HUDEP-2 (cell line): ENCODE results near the gene TP53RK.
"Not testable (repeated sequence)": the region's sequence is repeated elsewhere in the genome, so short reads cannot be mapped to it uniquely, and the experiment has no call there.

ENCODE experiments used
- DNase-seq, 76 experiments: peaks; one replicate each; lab custom pipeline; 2025; ENCODE audit not compliant: unreplicated experiment in 76 of 76; lab: John Stamatoyannopoulos, UW

Gene TP53RK

DNA sequence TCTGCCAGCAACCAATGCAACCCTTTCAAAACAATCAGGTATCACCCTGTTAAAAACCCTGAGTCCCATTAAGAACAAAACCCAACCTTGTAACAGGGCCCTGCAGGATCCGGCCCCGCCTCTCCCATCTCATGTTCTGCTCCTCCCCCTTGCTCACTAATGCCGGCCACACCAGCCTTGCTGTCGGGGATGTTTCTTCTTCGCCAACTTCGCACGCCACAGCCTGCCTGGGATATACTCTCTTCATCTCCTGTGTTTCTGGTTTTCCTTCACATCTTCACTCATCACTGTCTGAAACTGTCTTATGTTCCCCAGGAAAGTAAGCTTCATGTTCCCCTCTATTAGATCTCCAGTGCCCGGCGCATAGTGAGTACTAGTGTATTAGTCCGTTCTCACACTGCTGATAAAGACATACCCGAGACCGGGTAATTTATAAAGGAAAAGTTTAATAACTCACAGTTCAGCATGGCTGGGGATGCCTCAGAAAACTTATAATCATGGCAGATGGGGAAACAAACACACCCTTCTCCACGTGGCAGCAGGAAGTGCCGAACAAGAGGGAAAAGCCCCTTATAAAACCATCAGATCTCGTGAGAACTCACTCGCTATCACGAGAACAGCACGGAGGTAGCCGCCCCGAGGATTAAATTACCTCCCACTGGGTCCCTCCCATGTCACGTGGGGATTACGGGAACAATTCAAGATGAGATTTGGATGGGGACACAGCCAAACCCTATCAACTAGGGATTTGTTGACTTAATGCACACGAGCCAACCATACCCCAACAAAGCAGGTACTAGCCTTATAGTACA is 5.1 kb downstream of the TP53RK start:
- DNase-seq, result peak in 6 of 76 experiments; percentile 1 to 40 (median 14)

DNA sequence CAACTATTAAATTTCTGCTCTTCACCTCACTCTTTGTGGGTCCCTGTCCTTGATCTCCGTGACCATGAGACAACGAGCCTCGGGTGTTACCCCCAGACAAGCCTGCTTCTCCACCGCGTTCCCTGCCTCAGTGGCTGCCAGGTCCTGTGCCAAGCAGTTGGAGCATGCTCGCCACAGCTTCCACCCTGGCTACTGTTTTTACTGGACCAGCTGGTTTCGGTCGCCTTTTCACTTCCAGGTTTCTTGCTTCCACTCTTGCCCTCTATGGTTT is 5.6 kb downstream of the TP53RK start:
- peak in 1 of 76 experiments; percentile 40 for DNase-seq

DNA sequence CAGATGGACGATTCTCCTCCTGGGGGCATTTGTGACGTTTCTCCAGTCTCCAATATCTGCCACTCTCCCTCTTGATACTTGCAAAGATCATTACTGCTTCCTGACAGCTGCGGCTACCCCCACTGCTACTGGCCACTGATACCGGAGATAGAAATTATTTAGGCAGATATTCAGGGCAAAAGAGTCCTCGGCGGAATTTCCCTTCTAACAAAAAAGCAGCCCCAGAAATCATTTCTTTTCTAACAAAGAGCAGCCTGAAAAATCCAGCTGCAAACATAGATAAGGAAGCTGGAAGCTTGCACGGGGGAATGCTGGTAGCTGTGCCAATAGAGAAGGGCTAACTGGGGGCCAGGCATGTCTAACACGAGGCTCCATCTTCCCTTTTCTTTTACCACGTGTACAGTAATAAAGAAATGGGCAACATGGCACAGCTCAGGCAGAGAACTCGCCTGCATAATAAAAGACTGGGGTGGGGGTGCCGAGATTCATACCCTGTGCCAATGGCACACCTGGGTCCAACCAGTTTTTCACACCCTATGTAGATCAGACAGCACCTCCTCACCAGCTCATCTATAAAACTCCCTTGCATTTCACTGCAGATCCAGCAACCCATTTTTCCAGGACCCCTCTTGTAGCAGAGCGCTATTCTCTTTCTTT is 6.1 kb downstream of the TP53RK start:
- peak in 17 of 76 experiments; percentile 10 to 61 (median 33) for DNase-seq

DNA sequence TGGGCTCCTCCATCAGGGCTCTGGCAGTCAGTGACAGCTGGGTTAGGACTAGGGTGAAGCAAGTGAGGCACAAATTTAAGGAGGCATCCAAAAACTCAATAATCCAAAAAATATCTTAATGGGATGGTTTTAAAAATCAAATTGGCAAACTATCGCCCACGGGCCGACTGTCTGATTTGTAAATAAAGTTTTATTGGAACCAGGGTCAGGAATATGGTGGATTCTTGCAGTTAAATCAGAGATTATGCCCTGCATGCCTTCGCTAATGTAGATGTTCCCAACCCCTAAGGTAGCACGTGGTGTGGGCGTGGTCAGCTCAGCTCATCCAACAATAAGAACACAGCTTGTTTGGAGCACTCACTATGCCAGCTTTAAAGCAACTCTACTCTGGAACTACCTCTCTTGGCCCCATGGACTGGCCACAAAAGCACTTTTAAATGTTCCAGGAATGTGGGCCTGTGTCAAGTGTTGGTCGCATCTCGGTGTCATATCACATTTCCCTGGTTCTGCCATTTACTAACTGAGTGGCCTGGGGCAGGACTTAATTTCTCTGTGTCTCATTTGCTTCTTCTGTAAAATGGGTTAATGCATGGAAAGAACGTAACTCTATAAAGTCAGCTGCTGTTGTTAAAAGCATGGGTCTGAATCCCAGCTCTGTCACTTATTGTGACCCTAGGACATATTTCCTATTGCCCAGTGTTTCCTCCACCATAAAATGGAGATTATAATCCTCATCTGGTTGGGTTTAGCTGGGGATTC is 7.0 kb downstream of the TP53RK start:
- peak in 3 of 76 experiments; percentile 4 to 19 (median 11) for DNase-seq

DNA sequence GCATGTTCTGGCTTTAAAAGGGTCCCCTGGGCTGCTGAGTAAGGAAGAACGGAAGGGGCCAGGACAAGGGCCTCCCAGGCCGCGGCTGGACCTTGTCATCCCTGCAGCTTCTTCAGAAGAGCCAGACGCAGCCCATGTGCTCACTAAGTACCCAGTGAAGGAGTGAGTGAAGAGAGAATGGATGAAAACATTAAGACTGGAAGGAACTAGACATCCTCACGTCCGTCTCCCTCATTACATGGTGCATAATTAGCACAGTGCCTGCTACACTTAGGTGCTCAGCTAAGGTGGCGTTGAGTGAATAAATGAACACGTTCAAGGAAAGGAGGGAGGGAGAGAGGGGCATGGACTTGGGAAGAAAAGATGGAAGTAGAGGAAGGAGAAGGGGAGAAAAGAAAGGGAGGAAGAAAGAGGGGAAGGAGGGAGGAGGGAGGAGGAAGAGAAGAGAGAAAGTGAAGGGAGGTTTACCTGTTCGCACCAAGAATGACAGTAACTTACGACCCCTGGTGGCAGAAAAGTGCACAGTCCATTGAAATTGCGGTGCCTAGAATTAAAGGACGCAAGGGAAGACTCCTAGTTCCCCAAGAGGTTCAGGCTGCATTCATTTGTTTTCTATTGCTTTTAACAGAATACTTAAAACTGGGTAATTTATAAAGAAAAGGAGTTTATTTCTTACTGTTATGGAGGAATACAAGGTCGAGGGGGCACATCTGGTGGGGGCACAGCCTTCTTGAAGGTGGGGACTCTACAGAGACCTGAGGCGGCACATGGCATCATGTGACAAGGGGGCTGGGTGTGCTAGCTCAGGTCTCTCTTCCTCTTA is 8.0 kb downstream of the TP53RK start:
- peak in 41 of 76 experiments; percentile 3 to 61 (median 30) for DNase-seq

DNA sequence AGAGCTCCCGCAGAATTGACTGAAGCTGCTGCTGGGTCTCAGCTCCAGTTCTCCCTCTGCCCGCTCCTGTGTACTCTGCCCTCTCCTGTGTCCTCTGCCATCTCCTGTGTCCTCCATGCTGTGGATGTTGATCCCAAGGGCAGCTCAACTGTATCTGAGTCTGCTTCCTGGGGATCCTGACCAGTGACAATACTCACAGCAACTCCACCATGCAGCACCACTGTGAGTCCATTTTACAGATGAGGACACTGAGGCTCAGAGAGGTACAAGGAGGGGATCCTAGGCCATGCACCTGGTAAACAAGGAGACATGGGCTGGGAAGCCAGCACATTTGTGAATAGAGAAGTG is 8.6 kb downstream of the TP53RK start:
- no peak for DNase-seq

DNA sequence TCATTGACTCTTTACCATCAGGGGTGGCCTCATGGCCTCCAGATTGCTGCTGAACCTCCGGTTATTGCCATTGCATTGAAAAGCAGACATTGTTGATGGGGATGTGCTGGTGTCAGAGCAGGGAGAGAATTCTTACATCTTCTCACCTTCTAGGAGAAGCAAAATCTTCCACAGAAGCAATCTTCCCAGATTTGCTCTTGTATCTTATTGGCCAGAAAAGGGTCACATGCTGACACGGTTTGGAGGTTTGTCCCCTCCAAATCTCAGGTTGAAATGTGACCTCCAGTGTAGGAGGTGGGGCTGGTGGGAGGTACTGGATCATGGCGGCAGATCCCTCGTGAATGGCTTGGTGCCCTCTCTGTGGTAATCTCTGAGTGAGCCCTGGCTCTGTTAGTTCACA is 10.7 kb downstream of the TP53RK start:
- no peak for DNase-seq

DNA sequence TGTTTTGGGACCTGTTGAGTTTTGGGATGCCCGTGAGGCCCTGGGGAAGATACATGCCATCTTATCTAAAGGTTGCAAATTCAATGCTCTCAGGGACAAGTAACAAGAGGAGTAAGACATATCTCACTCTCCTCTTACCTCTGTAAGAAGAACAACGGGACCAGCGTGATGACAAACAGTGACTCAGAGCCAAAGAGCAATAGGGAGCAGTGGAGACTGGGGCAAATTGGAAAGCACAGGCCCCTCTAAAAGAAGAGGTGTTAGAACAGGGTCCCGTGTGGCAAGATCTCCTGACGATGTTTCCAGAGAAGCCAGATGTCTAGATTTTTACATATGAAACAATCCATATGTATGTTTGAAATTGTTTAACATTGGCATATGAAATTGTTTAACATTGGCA is 11.6 kb downstream of the TP53RK start:
- no peak for DNase-seq

DNA sequence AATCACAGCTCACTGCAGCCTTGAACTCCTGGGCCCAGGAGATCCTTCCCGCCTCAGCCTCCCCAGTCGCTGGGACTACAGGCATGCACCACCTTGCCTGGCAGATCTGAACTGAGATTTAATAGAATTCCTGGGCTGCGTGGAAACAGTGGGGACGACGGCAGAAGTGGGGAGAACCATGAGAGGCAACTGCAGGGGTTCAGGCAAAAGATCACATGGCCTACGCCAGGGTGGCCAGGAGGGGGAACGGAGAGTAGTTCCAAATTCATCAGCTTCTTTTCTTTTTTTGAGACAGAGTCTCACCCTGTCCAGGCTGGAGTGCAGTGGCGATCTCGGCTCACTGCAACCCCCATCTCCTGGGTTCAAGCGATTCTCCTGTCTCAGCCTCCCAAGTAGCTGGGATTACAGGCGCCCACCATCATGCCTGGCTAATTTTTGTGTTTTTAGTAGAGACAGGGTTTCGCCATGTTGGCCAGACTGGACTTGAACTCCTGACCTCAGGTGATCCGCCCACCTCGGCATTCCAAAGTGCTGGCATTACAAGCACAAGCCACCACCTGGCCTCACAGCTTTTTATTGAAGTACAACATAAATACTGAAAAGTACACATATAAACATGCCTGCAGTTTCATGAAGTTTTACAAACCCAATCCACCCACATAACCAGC is 12.5 kb downstream of the TP53RK start:
- DNase-seq, result not testable (repeated sequence)

DNA sequence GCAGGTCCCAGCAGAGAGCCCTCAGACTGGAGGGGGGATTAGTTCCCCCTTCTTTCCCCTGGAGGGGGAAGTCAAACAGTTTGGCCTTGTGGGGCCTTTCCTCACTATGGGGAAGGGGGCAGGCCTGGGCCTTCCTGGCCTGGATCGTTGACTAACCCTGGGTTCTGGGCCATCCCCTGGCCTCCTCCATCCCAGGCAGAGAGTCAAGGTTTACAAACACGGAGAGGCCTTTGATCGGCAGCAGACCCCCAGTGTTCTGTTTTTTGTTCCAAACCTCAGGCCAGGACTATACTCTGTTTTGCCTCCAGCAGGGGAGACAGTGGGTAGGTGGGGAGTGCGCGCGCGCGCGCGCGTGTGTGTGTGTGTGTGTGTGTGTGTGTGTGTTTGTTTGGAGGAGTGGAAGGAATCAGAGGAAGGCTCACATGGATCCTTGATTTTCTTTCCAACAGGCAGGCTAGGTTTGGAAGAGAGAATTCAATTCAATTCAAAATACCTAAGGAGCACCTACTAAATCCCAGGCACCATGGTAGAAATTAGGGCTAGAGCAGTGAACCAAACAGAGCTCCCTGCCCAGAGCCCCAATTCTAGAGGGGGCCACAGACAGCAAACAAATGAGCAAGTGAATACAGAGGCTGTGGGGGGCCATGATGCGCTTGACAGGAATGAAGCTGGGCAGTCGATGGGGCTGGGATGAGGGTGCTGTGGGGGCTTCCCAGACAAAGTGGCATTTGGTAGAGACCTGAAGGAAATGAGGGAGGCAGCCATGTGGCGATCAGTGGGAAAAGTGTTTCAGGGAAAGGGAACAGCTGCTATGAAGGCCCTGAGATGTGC is 14.8 kb downstream of the TP53RK start:
- DNase-seq, result no peak

DNA sequence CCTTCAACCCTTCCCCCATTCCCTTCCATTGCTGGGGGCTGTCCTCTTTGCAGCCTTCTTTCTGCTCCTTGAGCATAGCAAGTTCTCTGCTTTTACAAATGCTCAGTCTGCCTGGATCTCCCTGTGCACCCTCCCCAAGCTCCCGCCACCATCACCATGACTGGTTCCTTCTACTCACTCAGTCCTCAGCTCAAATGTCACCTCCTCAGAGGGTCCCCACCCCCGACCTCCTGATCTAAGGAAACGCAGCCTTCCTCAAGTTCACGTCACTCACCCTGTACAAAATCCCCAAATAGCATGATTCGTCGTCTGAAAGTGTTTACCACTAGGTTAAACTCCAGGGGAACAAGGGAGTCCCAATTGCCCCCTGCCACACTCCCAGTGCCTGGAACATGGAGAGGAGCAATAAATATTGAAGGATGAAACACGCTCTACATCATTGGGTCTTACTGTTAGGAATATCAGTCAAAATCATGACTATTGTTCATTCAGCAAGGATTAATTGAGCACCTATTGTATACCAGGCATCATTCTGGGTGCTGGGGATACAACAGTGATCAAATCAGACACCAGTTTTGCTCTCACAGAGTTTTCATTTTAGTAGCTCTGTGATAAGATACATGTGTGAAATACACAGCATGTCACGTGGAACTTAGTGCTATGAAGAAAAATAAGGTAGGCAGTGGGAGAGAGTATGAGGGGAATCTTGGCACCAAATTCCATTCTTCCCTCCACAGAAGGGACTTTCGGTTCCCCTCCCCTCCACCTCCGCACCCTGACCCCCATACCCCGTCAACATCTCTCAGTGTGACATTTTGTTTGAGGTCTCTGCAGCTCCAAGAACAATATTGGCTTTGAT is 15.6 kb downstream of the TP53RK start:
- no peak for DNase-seq

DNA sequence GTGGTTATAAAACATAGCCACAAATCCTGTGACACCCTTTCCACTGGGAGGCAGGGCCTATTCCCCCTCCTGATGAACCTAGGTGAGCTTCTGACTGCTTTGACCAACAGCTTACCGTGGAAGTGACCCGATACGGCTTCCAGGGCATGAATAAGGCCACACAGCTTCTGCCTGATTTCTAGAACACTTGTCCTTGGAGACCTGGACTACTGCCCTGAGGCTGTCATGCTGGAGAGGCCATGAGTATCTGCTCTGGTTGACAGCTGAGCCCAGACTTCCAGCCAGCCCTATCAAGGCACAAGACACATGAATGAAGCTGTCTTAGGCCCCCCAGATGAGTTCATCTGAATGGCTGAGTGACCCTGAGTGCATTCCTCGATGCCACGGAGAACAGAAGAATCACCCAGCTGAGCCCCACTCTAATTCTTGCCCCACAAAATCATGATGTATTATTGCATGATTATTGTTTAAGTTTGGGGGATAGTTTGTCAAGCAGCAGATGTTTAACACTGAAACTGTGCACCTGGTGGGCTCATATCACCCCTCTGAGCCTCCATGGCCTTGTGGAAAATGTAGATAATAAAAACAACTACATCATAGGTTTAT is 16.6 kb downstream of the TP53RK start:
- no peak for DNase-seq

DNA sequence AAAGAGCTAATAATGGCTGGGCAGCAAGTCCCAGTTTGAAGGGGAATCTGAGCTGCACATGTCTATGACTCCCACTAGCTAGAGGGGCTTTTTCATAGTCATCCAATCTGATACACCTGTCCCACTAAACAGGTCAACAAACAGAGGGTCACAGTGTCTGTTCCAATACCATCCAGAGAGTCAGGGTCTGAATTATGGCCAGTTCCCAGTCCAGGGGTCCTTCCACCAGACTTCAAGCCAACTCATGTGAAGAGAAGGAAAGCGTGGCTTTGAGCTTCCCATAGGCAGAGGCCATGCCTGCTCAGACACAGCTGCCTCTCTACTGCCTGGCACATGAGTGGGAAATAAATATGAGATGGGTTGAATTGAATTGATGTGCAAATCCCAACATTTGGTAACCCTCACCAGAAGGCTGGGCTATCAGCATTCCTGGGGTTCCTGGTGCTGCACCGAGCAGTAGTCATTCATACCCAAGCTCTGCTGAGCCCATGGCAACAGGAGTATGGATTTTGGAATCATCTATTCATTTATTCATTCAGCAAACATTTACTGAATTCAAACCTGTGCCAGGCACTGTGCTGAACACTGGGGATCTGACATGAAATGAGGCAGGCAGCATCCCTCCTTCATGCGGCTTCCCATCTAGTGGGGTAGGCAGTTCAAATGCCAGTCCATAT is 17.2 kb downstream of the TP53RK start:
- DNase-seq, result no peak

DNA sequence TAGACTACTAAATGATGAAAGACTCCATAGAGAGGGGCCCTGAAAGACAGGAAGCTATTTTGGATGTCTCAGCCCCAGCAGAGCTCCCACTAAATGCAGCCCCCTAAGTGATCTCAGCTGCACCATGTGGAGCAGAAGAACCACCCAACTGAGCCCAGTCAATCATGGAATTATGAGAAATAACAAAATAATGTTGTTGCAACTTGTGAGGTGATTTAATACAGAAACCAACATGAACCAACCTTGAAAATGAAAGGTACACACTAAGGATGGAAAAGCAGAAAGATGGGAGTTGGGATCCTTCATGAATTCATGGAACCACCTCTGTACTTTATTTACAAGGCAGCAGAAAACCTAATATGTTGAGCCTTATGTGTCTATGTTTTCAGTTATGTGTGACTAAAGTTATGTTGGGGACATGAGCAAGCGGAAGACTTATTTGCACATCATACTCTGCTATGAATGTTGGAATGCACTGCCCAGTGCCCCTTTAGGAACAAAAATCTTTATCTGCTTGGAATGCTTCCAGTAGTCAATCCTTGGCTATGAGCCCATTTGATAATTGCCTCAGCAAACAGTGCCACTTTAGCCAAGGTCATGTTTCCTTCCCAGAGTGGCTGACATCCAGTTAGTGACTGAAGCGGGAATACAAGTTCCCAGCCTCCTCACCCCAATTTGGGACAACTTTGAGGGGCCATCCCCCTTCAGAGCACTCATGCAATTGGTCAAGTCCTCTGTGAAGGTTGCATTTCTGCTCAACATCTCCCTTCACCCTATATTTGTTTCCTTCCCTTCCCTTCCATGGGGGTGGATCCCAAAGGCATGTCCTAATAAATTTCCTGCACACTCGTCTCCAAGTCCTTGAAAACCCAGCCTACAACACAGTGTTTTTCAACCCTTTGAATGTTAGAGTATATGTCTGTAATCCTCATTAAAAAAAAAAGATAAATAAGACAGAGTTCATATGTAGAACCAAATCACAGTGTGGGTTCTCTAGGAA is 18.4 kb downstream of the TP53RK start:
- DNase-seq, result no peak

DNA sequence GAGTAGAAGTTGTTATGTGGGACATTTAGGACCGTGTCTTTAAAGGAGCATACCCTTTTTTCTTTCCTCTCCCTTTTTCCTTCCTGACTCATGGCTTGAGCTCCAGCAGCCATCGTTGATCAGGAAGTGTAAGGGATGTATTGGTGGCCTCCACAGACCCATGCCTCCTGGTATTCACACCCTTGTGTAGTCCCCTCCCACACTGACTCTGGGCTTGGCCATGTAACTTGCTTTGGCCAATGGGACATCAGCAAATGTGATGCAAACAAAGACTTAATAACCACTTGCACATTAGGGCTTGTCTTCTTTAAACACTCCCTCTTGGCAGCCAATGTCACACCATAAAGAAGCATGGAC is 19.0 kb downstream of the TP53RK start:
- no peak for DNase-seq

DNA sequence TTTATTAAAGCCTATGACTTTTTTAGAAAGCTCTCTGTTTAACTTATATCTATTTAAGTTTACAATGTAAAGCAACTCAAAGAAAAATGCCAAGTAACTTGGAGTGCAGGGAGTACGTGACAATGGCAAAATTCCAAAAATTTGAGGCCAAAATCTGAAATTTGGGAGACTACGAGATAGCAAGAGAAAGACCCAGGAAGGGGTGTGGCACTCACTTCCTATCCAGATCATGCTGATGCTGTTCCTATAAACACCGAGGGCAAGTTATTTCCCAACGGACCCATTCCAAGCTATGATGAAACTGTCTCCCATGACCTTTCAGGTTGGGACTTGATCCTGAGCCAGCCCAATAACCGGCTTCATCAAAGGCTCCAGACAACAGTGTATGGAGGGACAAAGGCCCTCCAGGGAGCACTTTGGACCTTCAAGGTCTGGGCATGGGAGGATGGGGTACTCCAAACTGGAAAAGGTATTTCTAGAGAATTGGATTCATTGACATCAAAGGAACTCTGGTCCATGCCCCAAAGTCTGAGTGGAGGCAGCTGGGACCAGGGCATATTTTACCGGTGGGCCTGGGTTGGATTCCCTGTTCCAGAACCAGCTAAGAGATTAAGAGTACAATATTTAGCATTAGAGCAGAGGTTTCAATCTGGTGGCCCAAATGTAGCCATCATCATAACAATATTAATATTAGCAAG is 22.3 kb downstream of the TP53RK start:
- no peak for DNase-seq
